ENCODE measurements around the gene PTER. TPM values are rescaled to one million over a fixed set of nuclear protein-coding genes. Genes with fewer than 3 reads are reported as not detected.

Gene PTER
- total and polyA plus RNA-seq, 2 of the 13 experiments (the other 11 are each of a cell fraction or from before 2014, with no cell fraction given), result 6.1 to 6.6 TPM

- no peak for TF ChIP-seq ZNF782 (CRISPR knock-in tag; IDR thresholded peaks at IDR 0.05; ENCODE audit: borderline replicate concordance)
- TF ChIP-seq NFKB2 (CRISPR knock-in tag; IDR thresholded peaks at IDR 0.05; ENCODE audit: borderline replicate concordance), result no peak
- TF ChIP-seq RCOR2 (CRISPR knock-in tag; IDR thresholded peaks at IDR 0.05), result no peak
Observed at GRCh38 chr10:16544099-16544498, 107.3 kb downstream of the PTER start (continued).

GRCh38 chr10:16544591-16544990, 107.8 kb downstream of the PTER start:
- intact Hi-C loops (cut with micrococcal nuclease; ENCODE audit: unreplicated experiment), result loop anchor here (10.0 kb wide), 1 partner anchor 670 kb away; no protein-coding TSS in a partner anchor
- CTCF ChIA-PET (ENCODE audit: low intra/inter-chr PET ratio, low total read pairs), result interaction anchor here (1.1 to 2.1 kb wide), 2 partner anchors 230 to 666 kb away, joined by 5 to 9 read pairs; no protein-coding TSS in a partner anchor
- FAIRE-seq, result no peak

More at GRCh38 chr10:16544591-16544990, 107.8 kb downstream of the PTER start:
- POLR2A ChIA-PET, result no interaction called here
- H3K27ac ChIP-seq (ENCODE audit: extremely low read length, insufficient read depth, low read length), result no peak overlapping the region
- peaks cover 0 to 2% of the 10 kb centered on the region in 2 experiments; a peak in 1 of 5 replicates for H3K27me3 ChIP-seq (ENCODE audit: control insufficient read depth in 1 of 2, insufficient read depth in 2 of 2, low read length in 2 of 2)
- no peak overlapping the region for H3K4me2 ChIP-seq (ENCODE audit: low read depth, low read length)
- H3K36me3 ChIP-seq (replicated peaks in 1 of 2; ENCODE audit: control insufficient read depth in 1 of 2, insufficient read depth in 2 of 2, low read length in 2 of 2), result no peaks in the 10 kb centered on the region
- no peak for ATAC-seq
- no peak for TF ChIP-seq NFYC (CRISPR knock-in tag; IDR thresholded peaks at IDR 0.05)
- TF ChIP-seq ZNF577 (CRISPR knock-in tag; IDR thresholded peaks at IDR 0.05; ENCODE audit: borderline replicate concordance, low read depth), result no peak
- no peak for TF ChIP-seq MYPOP (CRISPR knock-in tag; IDR thresholded peaks at IDR 0.05)
- no peak for TF ChIP-seq SKIL (CRISPR knock-in tag; IDR thresholded peaks at IDR 0.05; ENCODE audit: borderline replicate concordance)
- no peak for TF ChIP-seq SRY (CRISPR knock-in tag; IDR thresholded peaks at IDR 0.05)
- no peak for TF ChIP-seq ZZZ3 (CRISPR knock-in tag; IDR thresholded peaks at IDR 0.05; ENCODE audit: borderline replicate concordance)
- TF ChIP-seq ZNF652 (CRISPR knock-in tag; IDR thresholded peaks at IDR 0.05; ENCODE audit: borderline replicate concordance, low read depth), result no peak
- no peak for TF ChIP-seq ZNF777 (CRISPR knock-in tag; IDR thresholded peaks at IDR 0.05)
- no peak for TF ChIP-seq SP2 (CRISPR knock-in tag; IDR thresholded peaks at IDR 0.05)
- TF ChIP-seq ZNF207 (IDR thresholded peaks at IDR 0.05; ENCODE audit: borderline replicate concordance), result no peak
- no peak for TF ChIP-seq ZKSCAN1 (IDR thresholded peaks at IDR 0.05; ENCODE audit: low read length)
- TF ChIP-seq CBX5 (CRISPR knock-in tag; IDR thresholded peaks at IDR 0.05; ENCODE audit: borderline replicate concordance), result no peak
- no peak for TF ChIP-seq ZFP36L1 (CRISPR knock-in tag; IDR thresholded peaks at IDR 0.05)
- TF ChIP-seq ZNF264 (CRISPR knock-in tag; IDR thresholded peaks at IDR 0.05), result no peak
- BruUV-seq (replicated peaks), result no TSS peak
- in situ Hi-C loops (cut with HindIII; ENCODE audit: extremely low pct_ligation_motif_present, low pct_unique_long_range_greater_than_20kb), result loop anchor here (25.0 kb wide), 1 partner anchor 657 kb away; no protein-coding TSS in a partner anchor
- H3K4me1 ChIP-seq (ENCODE audit: insufficient read depth, low read length), result no peaks in the 10 kb centered on the region
- H3K4me3 ChIP-seq (replicated peaks in 1 of 3; ENCODE audit: insufficient read depth in 1 of 3, low read depth in 2 of 3, low read length in 3 of 3), result no peak overlapping the region
- DNase-seq (ENCODE audit: low spot score), result no peak
- H3K79me2 ChIP-seq (ENCODE audit: insufficient read depth, low read length), result no peaks in the 10 kb centered on the region
- no peaks in the 10 kb centered on the region for H3K9me3 ChIP-seq (ENCODE audit: low read length)
- H3K9ac ChIP-seq (ENCODE audit: insufficient read depth, low read depth, low read length), result no peak overlapping the region
- WGBS (ENCODE audit: low lambda C conversion rate), result 14% methylated on average over 4 of the region's 4 CpGs
- H2AFZ ChIP-seq (ENCODE audit: low read length), result no peak overlapping the region
- no peaks in the 10 kb centered on the region for H4K20me1 ChIP-seq (ENCODE audit: insufficient read depth, low read length)
